OCI-LY7 (cell line): ENCODE results near the gene NTNG2. TPM values are rescaled to one million over a fixed set of nuclear protein-coding genes. Genes with fewer than 3 reads are reported as not detected.

Experiments used
- BruUV-seq: library from RNA; stranded (reverse); fragments of 400-500 nt; replicated peaks from 2 replicates; lab custom pipeline; 2021; lab: Mats Ljungman, UMichigan
- CTCF ChIA-PET: fragments of 300-600 bp; sonication (Branson Sonifier 250); formaldehyde crosslinking; loops from one replicate; lab custom pipeline; 2022; ENCODE audit warnings: antibody characterized with exemption; ENCODE audit not compliant: unreplicated experiment; lab: Charles Lee
- POLR2A ChIA-PET: fragments of 300-600 bp; sonication (Branson Sonifier 250); formaldehyde crosslinking; loops from one replicate; lab custom pipeline; 2022; ENCODE audit warnings: antibody characterized with exemption; lab: Charles Lee
- DNase-seq: peaks from one replicate; pipeline ENCODE4 v3.0.0-alpha.2; 2015; ENCODE audit warnings: low spot score
- H2AFZ ChIP-seq: fragments of 200-600 bp; sonication (generic), shearing (Covaris generic); 2 replicates; pipeline ENCODE4 v1.6.1; 2014; ENCODE audit warnings: mild to moderate bottlenecking, antibody characterized with exemption, low read length, moderate library complexity
- H3K27ac ChIP-seq: fragments of 200-600 bp; sonication (generic); 2 replicates; pipeline ENCODE4 v1.5.1; 2014; ENCODE audit warnings: mixed run types, low read depth, mild to moderate bottlenecking, moderate library complexity, low read length, inconsistent platforms; ENCODE audit not compliant: poor library complexity, severe bottlenecking
- H3K36me3 ChIP-seq: fragments of 200-600 bp; sonication (generic); 2 replicates; pipeline ENCODE4 v1.6.1; 2014; ENCODE audit warnings: mild to moderate bottlenecking, antibody characterized with exemption, low read length, moderate library complexity, mixed read lengths; ENCODE audit not compliant: insufficient read depth
- H3K4me1 ChIP-seq: fragments of 200-600 bp; sonication (generic); 2 replicates; pipeline ENCODE4 v1.5.1; 2014; ENCODE audit warnings: mild to moderate bottlenecking, low read length; ENCODE audit not compliant: insufficient read depth, poor library complexity, severe bottlenecking
- H3K4me2 ChIP-seq: fragments of 200-600 bp; sonication (generic); 2 replicates; pipeline ENCODE4 v1.6.1; 2014; ENCODE audit warnings: mild to moderate bottlenecking, low read length
- H3K4me3 ChIP-seq: fragments of 200-600 bp; sonication (generic); 2 replicates; pipeline ENCODE4 v1.5.1; 2014; ENCODE audit warnings: mild to moderate bottlenecking, low read depth, low read length; ENCODE audit not compliant: poor library complexity, severe bottlenecking
- H3K79me2 ChIP-seq: fragments of 200-600 bp; sonication (generic); 2 replicates; pipeline ENCODE4 v1.6.1; 2016; ENCODE audit warnings: low read depth, mild to moderate bottlenecking, low read length, moderate library complexity, mixed read lengths; ENCODE audit not compliant: insufficient read depth
- H3K9me2 ChIP-seq: fragments of 200-600 bp; sonication (generic); 2 replicates; pipeline ENCODE4 v1.6.1; 2016; ENCODE audit warnings: mild to moderate bottlenecking, low read length, mixed read lengths; ENCODE audit not compliant: insufficient read depth
- H3K9me3 ChIP-seq: fragments of 200-600 bp; sonication (generic); 2 replicates; pipeline ENCODE4 v1.6.1; 2014; ENCODE audit warnings: mild to moderate bottlenecking, mixed run types, low read length, mixed read lengths
- H4K20me1 ChIP-seq: fragments of 200-600 bp; sonication (generic); 2 replicates; pipeline ENCODE4 v1.6.1; 2014; ENCODE audit warnings: mild to moderate bottlenecking, antibody characterized with exemption, low read length, moderate library complexity, mixed read lengths; ENCODE audit not compliant: insufficient read depth
- EZH2phosphoT487 ChIP-seq: fragments of 200-600 bp; sonication (generic); IDR thresholded peaks from 2 replicates; pipeline ENCODE4 v1.6.1; 2018; ENCODE audit warnings: low read depth, borderline replicate concordance, mild to moderate bottlenecking, mixed run types, antibody characterized with exemption, low read length, moderate library complexity, mixed read lengths
- intact Hi-C: fragments of 100-400 bp; cut with micrococcal nuclease; formaldehyde crosslinking; loops from one replicate; pipeline ENCODE4 v1.10.0; 2022; ENCODE audit not compliant: unreplicated experiment
- total RNA-seq, 2 experiments: library from RNA; depleted of rRNA in 1 of 2; stranded (reverse); fragments of >200 nt in 1 of 2; shearing (Covaris generic) in 1 of 2; gene quantifications; 2 replicates each; pipeline ENCODE4 v1.2.3, GENCODE V29; 2014 to 2022
- TF ChIP-seq, protein P1 (sequence below): fragments of 200-600 bp; sonication (generic); conservative IDR thresholded peaks from 2 replicates; pipeline ENCODE4 v1.5.1; 2014; ENCODE audit warnings: mild to moderate bottlenecking, antibody characterized with exemption, low read length, moderate library complexity, mixed read lengths

Gene NTNG2
- total RNA-seq, 2 experiments from 2014 or later, result 3.2 to 7.5 TPM

DNA sequence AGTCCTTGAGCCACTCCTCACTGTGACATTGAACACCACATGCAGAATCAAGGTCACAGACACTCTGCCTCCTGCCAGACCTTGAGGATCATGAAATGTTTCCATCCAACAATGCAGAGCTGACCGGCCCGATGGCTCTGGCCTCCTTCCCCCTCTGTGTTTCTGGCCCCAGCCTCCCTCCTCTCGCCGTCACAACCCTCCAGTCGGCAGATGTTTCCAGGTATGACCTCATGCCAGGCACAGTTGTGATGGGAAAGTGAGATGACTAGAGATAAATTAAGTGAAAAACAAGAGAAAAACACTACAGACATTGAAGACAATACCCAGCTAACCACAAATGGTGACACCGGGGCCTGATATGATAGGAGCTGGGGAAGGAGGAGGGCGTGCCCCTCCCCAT lies 9.8 kb downstream of the NTNG2 start:
- POLR2A ChIA-PET, result no interaction called here
- no peak for DNase-seq
- Histone ChIP-seq H3K79me2 (no peaks in the 10 kb centered on the region), H3K27ac (no peak overlapping the region), H3K9me3 (no peaks in the 10 kb centered on the region), H3K9me2 (no peaks in the 10 kb centered on the region), H3K4me3 (no peak overlapping the region), H2AFZ (no peak overlapping the region), H3K36me3 (no peaks in the 10 kb centered on the region), H3K4me1 (no peaks in the 10 kb centered on the region), H4K20me1 (no peaks in the 10 kb centered on the region), H3K4me2 (no peak overlapping the region)
- no peak for TF ChIP-seq EZH2phosphoT487
- TF ChIP-seq, protein P1, sequence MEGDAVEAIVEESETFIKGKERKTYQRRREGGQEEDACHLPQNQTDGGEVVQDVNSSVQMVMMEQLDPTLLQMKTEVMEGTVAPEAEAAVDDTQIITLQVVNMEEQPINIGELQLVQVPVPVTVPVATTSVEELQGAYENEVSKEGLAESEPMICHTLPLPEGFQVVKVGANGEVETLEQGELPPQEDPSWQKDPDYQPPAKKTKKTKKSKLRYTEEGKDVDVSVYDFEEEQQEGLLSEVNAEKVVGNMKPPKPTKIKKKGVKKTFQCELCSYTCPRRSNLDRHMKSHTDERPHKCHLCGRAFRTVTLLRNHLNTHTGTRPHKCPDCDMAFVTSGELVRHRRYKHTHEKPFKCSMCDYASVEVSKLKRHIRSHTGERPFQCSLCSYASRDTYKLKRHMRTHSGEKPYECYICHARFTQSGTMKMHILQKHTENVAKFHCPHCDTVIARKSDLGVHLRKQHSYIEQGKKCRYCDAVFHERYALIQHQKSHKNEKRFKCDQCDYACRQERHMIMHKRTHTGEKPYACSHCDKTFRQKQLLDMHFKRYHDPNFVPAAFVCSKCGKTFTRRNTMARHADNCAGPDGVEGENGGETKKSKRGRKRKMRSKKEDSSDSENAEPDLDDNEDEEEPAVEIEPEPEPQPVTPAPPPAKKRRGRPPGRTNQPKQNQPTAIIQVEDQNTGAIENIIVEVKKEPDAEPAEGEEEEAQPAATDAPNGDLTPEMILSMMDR, result no peak
- no TSS peak for BruUV-seq
- CTCF ChIA-PET, result interaction anchor here (0.6 to 1.0 kb wide), 2 partner anchors 65 to 435 kb away, joined by 3 to 5 read pairs; no protein-coding TSS in a partner anchor
- intact Hi-C loops, result no loop called here

DNA sequence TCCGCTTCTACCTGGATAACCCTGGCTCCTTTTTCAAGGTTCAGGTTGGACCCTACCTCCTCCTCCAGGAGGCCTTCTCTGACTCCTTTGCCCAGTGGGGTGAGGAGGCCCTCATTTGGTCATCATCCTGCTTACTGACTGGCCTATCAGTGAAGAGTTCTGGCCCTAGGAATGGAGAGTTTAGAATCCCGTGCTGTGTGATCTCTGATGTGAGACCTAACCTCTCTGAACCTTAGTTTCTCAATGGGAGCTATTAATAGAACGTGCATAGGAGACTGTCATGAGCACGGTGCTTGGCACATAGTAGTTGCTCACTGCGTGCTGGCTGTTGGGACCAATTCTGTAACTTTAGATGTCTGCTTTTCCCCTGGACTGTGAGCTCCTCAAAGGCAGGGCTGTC lies 10.3 kb downstream of the NTNG2 start:
- Histone ChIP-seq H3K4me3 (no peak overlapping the region), H3K27ac (no peak overlapping the region), H3K9me2 (no peaks in the 10 kb centered on the region), H3K4me1 (no peaks in the 10 kb centered on the region), H4K20me1 (no peaks in the 10 kb centered on the region), H3K9me3 (no peaks in the 10 kb centered on the region), H3K4me2 (no peak overlapping the region), H3K36me3 (no peaks in the 10 kb centered on the region), H3K79me2 (no peaks in the 10 kb centered on the region), H2AFZ (no peak overlapping the region)
- no peak for DNase-seq
- ChIA-PET POLR2A (no interaction called here), CTCF (no interaction called here)
- TF ChIP-seq, protein P1, result no peak
- no peak for TF ChIP-seq EZH2phosphoT487
- BruUV-seq, result no TSS peak
- intact Hi-C loops, result no loop called here

DNA sequence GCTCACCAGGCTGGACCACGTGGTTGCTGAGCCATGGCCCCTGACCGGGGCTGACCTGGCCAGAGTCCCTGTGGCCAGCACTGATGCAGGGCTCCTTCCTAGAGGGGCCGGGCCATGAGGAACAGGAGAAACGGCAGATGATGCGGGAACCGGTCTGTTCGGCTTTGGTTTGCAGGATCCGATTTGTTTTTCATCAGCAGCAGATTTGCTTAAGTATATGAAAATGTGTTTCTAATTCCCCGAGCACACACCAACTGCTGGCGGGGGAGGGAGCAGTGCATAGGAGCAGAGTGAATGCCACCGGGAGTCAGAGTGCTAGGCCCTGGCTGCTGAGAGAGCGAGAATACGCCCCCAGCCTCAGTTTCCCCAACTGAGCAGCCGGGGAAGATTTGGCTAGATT lies 13.6 kb downstream of the NTNG2 start:
- no peaks in the 10 kb centered on the region for H3K79me2 ChIP-seq
- no peaks in the 10 kb centered on the region for H3K36me3 ChIP-seq
- H3K4me3 ChIP-seq, result no peak overlapping the region
- TF ChIP-seq EZH2phosphoT487, result no peak
- TF ChIP-seq, protein P1, result no peak
- BruUV-seq, result no TSS peak
- no peak overlapping the region for H2AFZ ChIP-seq
- no peaks in the 10 kb centered on the region for H3K9me3 ChIP-seq
- no peaks in the 10 kb centered on the region for H4K20me1 ChIP-seq
- H3K9me2 ChIP-seq, result no peaks in the 10 kb centered on the region
- intact Hi-C loops, result no loop called here
- H3K4me1 ChIP-seq, result no peaks in the 10 kb centered on the region
- CTCF ChIA-PET, result no interaction called here
- no peak overlapping the region for H3K4me2 ChIP-seq
- no peak for DNase-seq
- H3K27ac ChIP-seq, result no peak overlapping the region
- POLR2A ChIA-PET, result interaction anchor here (0.5 kb wide), 1 partner anchor 397 kb away, joined by 8 read pairs; no protein-coding TSS in a partner anchor
